WTC11 (cell line): ENCODE data around the gene NEK5. TPM values are rescaled to one million over a fixed set of nuclear protein-coding genes. Genes with fewer than 3 reads are reported as not detected.
A peak's percentile ranks its signal among the peaks of the same experiment; 100 is the strongest.

Source experiments
- ATAC-seq: fragments of 200-7000 bp; cut with Tn5 transposase; 2 replicates; pipeline ENCODE4 v1.10.0; 2021; ENCODE audit warnings: mild to moderate bottlenecking, moderate library complexity
- CTCF ChIA-PET: fragments of 300-600 bp; sonication (Branson Sonifier 250); formaldehyde crosslinking; loops from one replicate; lab custom pipeline; 2021; ENCODE audit warnings: antibody characterized with exemption; lab: Charles Lee
- POLR2A ChIA-PET: fragments of 350-600 bp; sonication (Branson Sonifier 250); formaldehyde crosslinking; loops from one replicate; lab custom pipeline; 2021; ENCODE audit warnings: antibody characterized with exemption; lab: Charles Lee
- DNase-seq: peaks from one replicate; pipeline ENCODE4 v3.0.0; 2021; ENCODE audit warnings: low spot score
- H3K27ac Mint-ChIP-seq: 2 replicates; pipeline ENCODE4 v1.8.0; 2021; ENCODE audit warnings: mixed read lengths
- H3K27me3 Mint-ChIP-seq: 2 replicates; pipeline ENCODE4 v1.8.0; 2021; ENCODE audit warnings: low read depth, mild to moderate bottlenecking, moderate library complexity, mixed read lengths
- H3K36me3 Mint-ChIP-seq: 2 replicates; pipeline ENCODE4 v1.8.0; 2021; ENCODE audit warnings: mixed read lengths
- H3K4me1 Mint-ChIP-seq: 2 replicates; pipeline ENCODE4 v1.8.0; 2022; ENCODE audit warnings: mixed read lengths
- H3K4me3 Mint-ChIP-seq: 2 replicates; pipeline ENCODE4 v1.8.0; 2021; ENCODE audit warnings: mild to moderate bottlenecking, moderate library complexity, mixed read lengths
- H3K9me3 Mint-ChIP-seq: 2 replicates; pipeline ENCODE4 v1.8.0; 2021; ENCODE audit warnings: mixed read lengths
- AFF4 ChIP-seq: sonication (generic); formaldehyde crosslinking; IDR thresholded peaks from 2 replicates; pipeline ENCODE4 v1.8.1; 2023; ENCODE audit warnings: mild to moderate bottlenecking, missing genetic modification reagents, borderline replicate concordance
- E2F1 ChIP-seq: sonication (generic); formaldehyde crosslinking; IDR thresholded peaks from 2 replicates; pipeline ENCODE4 v1.8.0; 2022; ENCODE audit warnings: mild to moderate bottlenecking, missing genetic modification reagents
- E2F4 ChIP-seq: sonication (generic); formaldehyde crosslinking; IDR thresholded peaks from 2 replicates; pipeline ENCODE4 v1.8.1; 2022; ENCODE audit warnings: low read depth, mild to moderate bottlenecking, moderate library complexity, missing genetic modification reagents, borderline replicate concordance
- E2F5 ChIP-seq: sonication (generic); formaldehyde crosslinking; IDR thresholded peaks from 2 replicates; pipeline ENCODE4 v1.8.1; 2022; ENCODE audit warnings: mild to moderate bottlenecking, moderate library complexity, missing genetic modification reagents
- ESRRA ChIP-seq: sonication (generic); formaldehyde crosslinking; IDR thresholded peaks from 2 replicates; pipeline ENCODE4 v1.8.1; 2022; ENCODE audit warnings: mild to moderate bottlenecking, missing genetic modification reagents, borderline replicate concordance
- FOXJ3 ChIP-seq: sonication (generic); formaldehyde crosslinking; IDR thresholded peaks from 2 replicates; pipeline ENCODE4 v1.9.0; 2021; ENCODE audit warnings: missing genetic modification reagents, mild to moderate bottlenecking, borderline replicate concordance
- GRHL2 ChIP-seq: fragments of 250-450 bp; sonication (Bioruptor Pico); IDR thresholded peaks from 2 replicates; pipeline ENCODE4 v1.8.0; 2022; ENCODE audit warnings: mild to moderate bottlenecking, moderate library complexity; ENCODE audit not compliant: insufficient replicate concordance, severe bottlenecking
- MYBL2 ChIP-seq: sonication (generic); formaldehyde crosslinking; IDR thresholded peaks from 2 replicates; pipeline ENCODE4 v1.8.1; 2023; ENCODE audit warnings: mild to moderate bottlenecking, moderate library complexity, missing genetic modification reagents
- NFE2L1 ChIP-seq: sonication (generic); formaldehyde crosslinking; IDR thresholded peaks from 2 replicates; pipeline ENCODE4 v1.8.1; 2023; ENCODE audit warnings: missing genetic modification reagents
- NR1H2 ChIP-seq: sonication (generic); formaldehyde crosslinking; IDR thresholded peaks from 2 replicates; pipeline ENCODE4 v1.9.0; 2021; ENCODE audit warnings: mild to moderate bottlenecking, moderate library complexity, missing genetic modification reagents
- NR3C1 ChIP-seq: sonication (generic); formaldehyde crosslinking; conservative IDR thresholded peaks from 2 replicates; pipeline ENCODE4 v1.8.1; 2023; ENCODE audit warnings: low read depth, mild to moderate bottlenecking, missing genetic modification reagents
- OVOL2 ChIP-seq: fragments of 250-450 bp; sonication (Bioruptor Pico); IDR thresholded peaks from 2 replicates; pipeline ENCODE4 v1.9.0; 2021; ENCODE audit warnings: mild to moderate bottlenecking, borderline replicate concordance
- RORB ChIP-seq: fragments of 250-450 bp; sonication (Bioruptor Pico); IDR thresholded peaks from 2 replicates; pipeline ENCODE4 v1.9.0; 2021; ENCODE audit warnings: mild to moderate bottlenecking
- SOX15 ChIP-seq: fragments of 250-450 bp; sonication (Bioruptor Pico); IDR thresholded peaks from 2 replicates; pipeline ENCODE4 v1.9.0; 2021; ENCODE audit warnings: mild to moderate bottlenecking
- USF2 ChIP-seq: sonication (generic); formaldehyde crosslinking; IDR thresholded peaks from 2 replicates; pipeline ENCODE4 v1.8.1; 2023; ENCODE audit warnings: mild to moderate bottlenecking, missing genetic modification reagents, moderate library complexity
- ZBTB21 ChIP-seq: sonication (generic); formaldehyde crosslinking; IDR thresholded peaks from 2 replicates; pipeline ENCODE4 v1.8.1; 2023; ENCODE audit warnings: mild to moderate bottlenecking, missing genetic modification reagents, borderline replicate concordance
- ZMAT4 ChIP-seq: fragments of 250-450 bp; sonication (Bioruptor Pico); IDR thresholded peaks from 2 replicates; pipeline ENCODE4 v1.9.0; 2021; ENCODE audit warnings: mild to moderate bottlenecking
- ZNF121 ChIP-seq: sonication (generic); formaldehyde crosslinking; IDR thresholded peaks from 2 replicates; pipeline ENCODE4 v1.8.0; 2023; ENCODE audit warnings: missing genetic modification reagents
- ZNF281 ChIP-seq: sonication (generic); formaldehyde crosslinking; IDR thresholded peaks from 2 replicates; pipeline ENCODE4 v1.8.0; 2023; ENCODE audit warnings: mild to moderate bottlenecking, missing genetic modification reagents
- ZNF512 ChIP-seq: sonication (generic); formaldehyde crosslinking; IDR thresholded peaks from 2 replicates; pipeline ENCODE4 v1.8.1; 2022; ENCODE audit warnings: missing genetic modification reagents, borderline replicate concordance
- ZNF671 ChIP-seq: fragments of 250-450 bp; sonication (Bioruptor Pico); IDR thresholded peaks from 2 replicates; pipeline ENCODE4 v1.8.0; 2021; ENCODE audit warnings: mild to moderate bottlenecking
- total RNA-seq: library from RNA; stranded (reverse); gene quantifications from 3 replicates; pipeline ENCODE4 v1.2.3, GENCODE V29; 2021

Gene NEK5
- total RNA-seq, 1 experiment from 2014 or later, result 0.55 TPM

- TF ChIP-seq AFF4 (CRISPR knock-in tag), result no peak
- TF ChIP-seq NR3C1 (CRISPR knock-in tag), result no peak
- TF ChIP-seq NR1H2, result no peak
- no peak for TF ChIP-seq FOXJ3 (CRISPR knock-in tag)
- TF ChIP-seq ZMAT4, result no peak
- TF ChIP-seq OVOL2 (CRISPR knock-in tag), result no peak
- no peak for TF ChIP-seq GRHL2 (CRISPR knock-in tag)
Observed at GRCh38 chr13:52010890-52011631, 117.8 kb downstream of the NEK5 start, which contains the start of gene ATP7B (continued).

GRCh38 chr13:52009946-52010345 lies 118.9 kb downstream of the NEK5 start:
- POLR2A ChIA-PET, result no interaction called here
- peak overlapping the region; percentile 96 for H3K4me3 Mint-ChIP-seq
- TF ChIP-seq RORB (CRISPR knock-in tag) (no peak), ZNF281 (no peak), E2F4 (no peak), SOX15 (no peak), NFE2L1 (CRISPR knock-in tag) (no peak), ZNF671 (CRISPR knock-in tag) (no peak), ESRRA (CRISPR knock-in tag) (no peak), E2F1 (no peak), ZNF512 (CRISPR knock-in tag) (no peak), ZNF121 (no peak), E2F5 (no peak), ZMAT4 (no peak), ZBTB21 (CRISPR knock-in tag) (no peak), USF2 (CRISPR knock-in tag) (no peak), FOXJ3 (CRISPR knock-in tag) (no peak), MYBL2 (CRISPR knock-in tag) (no peak)

More at GRCh38 chr13:52009946-52010345, 118.9 kb downstream of the NEK5 start:
- CTCF ChIA-PET, result no interaction called here
- no peak for DNase-seq
- H3K36me3 Mint-ChIP-seq, result peaks cover 10% of the 10 kb centered on the region
- H3K4me1 Mint-ChIP-seq, result peaks cover 24% of the 10 kb centered on the region
- H3K9me3 Mint-ChIP-seq, result peaks cover 17% of the 10 kb centered on the region
- H3K27me3 Mint-ChIP-seq, result peaks cover 26% of the 10 kb centered on the region
- H3K27ac Mint-ChIP-seq, result no peak overlapping the region
- ATAC-seq, result no peak
